HG02943 (cell line): Measurements from ENCODE around the gene RNF166.

ENCODE experiments used
- ATAC-seq: cut with Tn5 transposase; IDR thresholded peaks from one replicate; pipeline ENCODE4 v1.9.1; 2021; ENCODE audit warnings: mild to moderate bottlenecking, low read depth, moderate library complexity; ENCODE audit not compliant: unreplicated experiment

Gene RNF166

GRCh38 chr16:88695218-88695617 is 11.0 kb downstream of the RNF166 start:
- ATAC-seq, result no peak

GRCh38 chr16:88694221-88695087 is 11.8 kb downstream of the RNF166 start:
- no peak for ATAC-seq

GRCh38 chr16:88693420-88694177 is 12.6 kb downstream of the RNF166 start:
- no peak for ATAC-seq

- no peak for ATAC-seq
Observed at GRCh38 chr16:88692861-88693260, 13.3 kb downstream of the RNF166 start.

- ATAC-seq, result no peak
Observed at GRCh38 chr16:88691924-88692560, 14.2 kb downstream of the RNF166 start.

- no peak for ATAC-seq
Observed at GRCh38 chr16:88691129-88691813, 14.9 kb downstream of the RNF166 start.

- ATAC-seq, result no peak
Observed at GRCh38 chr16:88690341-88691128, 15.7 kb downstream of the RNF166 start.

- ATAC-seq, result no peak
Observed at GRCh38 chr16:88688013-88688778, 18.0 kb downstream of the RNF166 start.

- ATAC-seq, result no peak
Observed at GRCh38 chr16:88687676-88688012, 18.6 kb downstream of the RNF166 start.

GRCh38 chr16:88687254-88687576 is 19.0 kb downstream of the RNF166 start:
- ATAC-seq, result no peak

GRCh38 chr16:88686439-88687253 is 19.6 kb downstream of the RNF166 start, which contains the start of gene SNAI3:
TSS of gene SNAI3 (minus strand) at chr16:88686507. CDS start at chr16:88686406, 101 bp downstream.
- ATAC-seq, result no peak

- no peak for ATAC-seq
Observed at GRCh38 chr16:88686062-88686438, 20.2 kb downstream of the RNF166 start.

GRCh38 chr16:88685156-88686061 is 20.8 kb downstream of the RNF166 start:
- ATAC-seq, result no peak

- no peak for ATAC-seq
Observed at GRCh38 chr16:88684569-88685155, 21.5 kb downstream of the RNF166 start.

- peak; percentile 63 for ATAC-seq
Observed at GRCh38 chr16:88681709-88682451, 24.3 kb downstream of the RNF166 start.

- ATAC-seq, result peak; percentile 20
Observed at GRCh38 chr16:88681084-88681680, 25.0 kb downstream of the RNF166 start.
